GM12878 (cell line): Measurements from ENCODE around the gene OR2T2. TPM values are rescaled to one million over a fixed set of nuclear protein-coding genes. Genes with fewer than 3 reads are reported as not detected.
A peak's percentile ranks its signal among the peaks of the same experiment; 100 is the strongest.
"Not testable (repeated sequence)": the region's sequence is repeated elsewhere in the genome, so short reads cannot be mapped to it uniquely, and the experiment has no call there.

ENCODE experiments used
- ATAC-seq: fragments of 200-7000 bp; cut with Tn5 transposase; 3 replicates; pipeline ENCODE4 v1.9.1; 2020; ENCODE audit warnings: mild to moderate bottlenecking, moderate library complexity
- BruUV-seq: library from RNA; stranded (reverse); fragments of 400-500 nt; replicated peaks from 2 replicates; lab custom pipeline; 2021; lab: Mats Ljungman, UMichigan
- CTCF ChIA-PET: fragments of 300-600 bp; sonication (Branson Sonifier 250); formaldehyde crosslinking; extraction: SDS; loops from one replicate; lab custom pipeline; 2021; ENCODE audit warnings: inconsistent platforms; lab: Yijun Ruan, JAX
- POLR2A ChIA-PET: fragments of 350-600 bp; formaldehyde crosslinking; extraction: SDS; loops from one replicate; lab custom pipeline; 2021; ENCODE audit warnings: inconsistent platforms; lab: Charles Lee
- RAD21 ChIA-PET: fragments of 300-600 bp; sonication (Branson Sonifier 250); formaldehyde crosslinking; loops from one replicate; lab custom pipeline; 2023; ENCODE audit warnings: antibody characterized with exemption; ENCODE audit not compliant: unreplicated experiment; lab: Charles Lee
- SMC1A ChIA-PET: fragments of 300-600 bp; sonication (Branson Sonifier 250); formaldehyde crosslinking; loops from one replicate; lab custom pipeline; 2023; ENCODE audit not compliant: unreplicated experiment, uncharacterized antibody; lab: Charles Lee
- DNase-seq: peaks from one replicate; pipeline ENCODE4 v3.0.0-alpha.2; 2011; ENCODE audit warnings: low read depth, low spot score
- FAIRE-seq: peaks from 3 replicates; lab custom pipeline; 2011; peaks lifted over from hg19 to GRCh38; lab: Jason Lieb, UNC
- H2AFZ ChIP-seq: 2 replicates; pipeline ENCODE4 v1.6.0; 2011; ENCODE audit warnings: low read depth, low read length, control low read depth; ENCODE audit not compliant: control insufficient read depth
- H3K27ac ChIP-seq: 2 replicates; pipeline ENCODE4 v1.5.1; 2011; ENCODE audit warnings: control low read depth; ENCODE audit not compliant: control insufficient read depth, insufficient read depth
- H3K27me3 ChIP-seq, 2 experiments: replicated peaks in 1 of 2; 2 replicates each; pipeline versions ENCODE4 v1.6.0 to v1.6.1; 2011; ENCODE audit warnings: low read length in 1 of 2; ENCODE audit not compliant: control insufficient read depth in 2 of 2, insufficient read depth in 2 of 2
- H3K36me3 ChIP-seq, 2 experiments: 2 replicates each; pipeline ENCODE4 v1.5.1; 2011; ENCODE audit warnings: low read length in 1 of 2; ENCODE audit not compliant: control insufficient read depth in 2 of 2, insufficient read depth in 2 of 2
- H3K4me1 ChIP-seq: 2 replicates; pipeline ENCODE4 v1.6.1; 2011; ENCODE audit warnings: mild to moderate bottlenecking, low read length, moderate library complexity, mixed read lengths; ENCODE audit not compliant: control insufficient read depth, insufficient read depth
- H3K4me2 ChIP-seq: 2 replicates; pipeline ENCODE4 v1.6.0; 2011; ENCODE audit warnings: control low read depth; ENCODE audit not compliant: control insufficient read depth, insufficient read depth
- H3K4me3 ChIP-seq: fragments of 200-600 bp; sonication (generic); 2 replicates; pipeline ENCODE4 v1.5.1; 2016
- H3K79me2 ChIP-seq: 2 replicates; pipeline ENCODE4 v1.6.0; 2011; ENCODE audit warnings: low read length; ENCODE audit not compliant: control insufficient read depth, insufficient read depth
- H3K9ac ChIP-seq: 2 replicates; pipeline ENCODE4 v1.8.0; 2011; ENCODE audit warnings: low read length, control low read depth, mixed read lengths; ENCODE audit not compliant: control insufficient read depth, insufficient read depth
- H3K9me3 ChIP-seq: replicated peaks from 3 replicates; pipeline ENCODE4 v1.5.1; 2011; ENCODE audit warnings: mild to moderate bottlenecking, low read length; ENCODE audit not compliant: control insufficient read depth, insufficient read depth
- H4K20me1 ChIP-seq: 2 replicates; pipeline ENCODE4 v1.6.0; 2011; ENCODE audit not compliant: control insufficient read depth, insufficient read depth
- FOXM1 ChIP-seq: IDR thresholded peaks from 2 replicates; pipeline ENCODE4 v1.6.1; 2012; ENCODE audit warnings: low read depth, mild to moderate bottlenecking, inconsistent platforms, low read length, moderate library complexity
- JUNB ChIP-seq: IDR thresholded peaks from 2 replicates; pipeline ENCODE4 v1.6.1; 2016; ENCODE audit warnings: antibody characterized with exemption, mild to moderate bottlenecking
- NFIC ChIP-seq: IDR thresholded peaks from 2 replicates; pipeline ENCODE4 v1.6.1; 2012; ENCODE audit warnings: low read depth, mild to moderate bottlenecking, inconsistent platforms, low read length, moderate library complexity
- SPI1 ChIP-seq: IDR thresholded peaks from 2 replicates; pipeline ENCODE4 v1.6.1; 2011; ENCODE audit warnings: low read depth, mild to moderate bottlenecking, low read length, moderate library complexity, borderline replicate concordance; ENCODE audit not compliant: insufficient read depth
- WGBS: methylation state at CpG from one replicate; pipeline ENCODE4 v1.1.6; 2016; ENCODE audit warnings: low lambda C conversion rate; ENCODE audit not compliant: insufficient replicate concordance, insufficient coverage; ENCODE audit errors: missing lambda C conversion rate; 5-methylcytosine and 5-hydroxymethylcytosine counted together
- in situ Hi-C: fragments of 300-500 bp; cut with MboI; formaldehyde crosslinking; loops from 9 replicates; pipeline ENCODE4 v1.14.3; 2018; ENCODE audit warnings: mixed read lengths
- intact Hi-C: fragments of 100-400 bp; cut with micrococcal nuclease; formaldehyde crosslinking; loops from one replicate; pipeline ENCODE4 v1.14.2; 2022; ENCODE audit not compliant: unreplicated experiment
- polyA plus RNA-seq, 11 experiments: library from polyadenylated mRNA; depleted of rRNA in 4 of 11; unstranded in 6 of 11; stranded (reverse) in 5 of 11; fragments of >200 nt; fragmentation: Nextera tagmentation in 4 of 11; fragmentation: Illumina TruSeq in 1 of 11; extraction: Ambion mirVana in 4 of 11; extraction: Trizol in 1 of 11; gene quantifications; 1 replicate in 1 of 11; 2 replicates in 10 of 11; pipeline versions ENCODE4 v1.2.1 to v1.2.3, GENCODE V29; 2011 to 2016; ENCODE audit warnings: inconsistent platforms in 2 of 11, missing spikeins in 2 of 11, low read depth in 1 of 11
- total RNA-seq, 4 experiments: library from RNA; depleted of rRNA in 3 of 4; stranded (reverse); fragments of >200 nt in 3 of 4; fragmentation: Illumina TruSeq in 1 of 4; extraction: Trizol in 1 of 4; gene quantifications; 2 replicates each; pipeline versions ENCODE4 v1.2.1 to v1.2.3, GENCODE V29; 2013 to 2021
- TF ChIP-seq, protein P1 (sequence below): IDR thresholded peaks from 2 replicates; pipeline ENCODE4 v1.6.1; 2012; ENCODE audit warnings: low read length, inconsistent platforms

OR2T2 gene
- total and polyA plus RNA-seq, 10 of the 15 experiments (the other 5 are each of a cell fraction or from before 2014, with no cell fraction given): 0.07 to 7.0 (median 1.2) TPM

DNA sequence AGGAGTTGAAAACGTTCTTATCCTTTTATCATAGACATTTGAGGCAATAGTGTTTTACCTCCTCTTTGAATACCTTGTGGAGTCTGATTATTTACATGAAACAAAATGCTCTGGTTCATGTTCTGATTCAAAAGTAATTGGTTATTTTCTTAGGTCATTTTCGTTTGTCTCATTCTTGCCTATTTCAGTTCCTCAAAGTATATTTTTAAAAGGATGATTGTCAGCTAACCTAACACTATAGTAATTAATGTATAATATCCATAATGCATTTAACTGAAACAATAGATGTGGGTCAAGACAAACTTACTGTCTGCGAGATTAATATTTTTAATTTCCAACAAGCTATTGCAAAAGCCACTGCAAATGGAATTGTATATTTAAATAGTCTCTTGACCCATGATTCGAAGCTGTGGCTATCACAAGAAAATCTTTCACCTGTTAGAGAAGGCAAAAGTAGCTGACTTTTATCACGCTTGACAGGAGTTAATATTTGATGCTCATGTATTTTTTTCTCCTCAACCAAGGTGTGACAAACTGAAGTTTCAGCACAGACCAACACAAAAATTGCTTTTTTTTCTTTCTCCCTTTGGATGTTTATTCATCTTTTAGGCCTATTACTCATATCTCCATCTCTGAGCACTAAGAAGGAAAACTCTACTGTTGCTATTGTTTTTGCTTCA, 5.2 kb downstream of the OR2T2 start:
- POLR2A ChIA-PET, H3K4me2 ChIP-seq, H3K79me2 ChIP-seq, H3K9me3 ChIP-seq, H3K27me3 ChIP-seq, H3K36me3 ChIP-seq, H3K4me1 ChIP-seq, RAD21 ChIA-PET, in situ Hi-C loops, CTCF ChIA-PET, DNase-seq, BruUV-seq, H4K20me1 ChIP-seq, intact Hi-C loops, H2AFZ ChIP-seq, SMC1A ChIA-PET: not testable (repeated sequence)
- Histone ChIP-seq H3K4me3 (peak overlapping the region; percentile 36; the same call in 1 of the 2 replicates), H3K27ac (peak overlapping the region; percentile 87), H3K9ac (peak overlapping the region; percentile 56)
- ATAC-seq (peak; percentile 48), FAIRE-seq (peak; percentile 85)
- peak; percentile 57 for TF ChIP-seq SPI1
- TF ChIP-seq FOXM1: peak; percentile 28; the same call in 1 of the 2 replicates
- peak; percentile 78 for TF ChIP-seq JUNB
- TF ChIP-seq NFIC: peak; percentile 55
- TF ChIP-seq, protein P1, sequence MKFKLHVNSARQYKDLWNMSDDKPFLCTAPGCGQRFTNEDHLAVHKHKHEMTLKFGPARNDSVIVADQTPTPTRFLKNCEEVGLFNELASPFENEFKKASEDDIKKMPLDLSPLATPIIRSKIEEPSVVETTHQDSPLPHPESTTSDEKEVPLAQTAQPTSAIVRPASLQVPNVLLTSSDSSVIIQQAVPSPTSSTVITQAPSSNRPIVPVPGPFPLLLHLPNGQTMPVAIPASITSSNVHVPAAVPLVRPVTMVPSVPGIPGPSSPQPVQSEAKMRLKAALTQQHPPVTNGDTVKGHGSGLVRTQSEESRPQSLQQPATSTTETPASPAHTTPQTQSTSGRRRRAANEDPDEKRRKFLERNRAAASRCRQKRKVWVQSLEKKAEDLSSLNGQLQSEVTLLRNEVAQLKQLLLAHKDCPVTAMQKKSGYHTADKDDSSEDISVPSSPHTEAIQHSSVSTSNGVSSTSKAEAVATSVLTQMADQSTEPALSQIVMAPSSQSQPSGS: peak; percentile 49; the same call in 1 of the 2 replicates
- 0% methylated on average over 1 of the region's 5 CpGs for WGBS

DNA sequence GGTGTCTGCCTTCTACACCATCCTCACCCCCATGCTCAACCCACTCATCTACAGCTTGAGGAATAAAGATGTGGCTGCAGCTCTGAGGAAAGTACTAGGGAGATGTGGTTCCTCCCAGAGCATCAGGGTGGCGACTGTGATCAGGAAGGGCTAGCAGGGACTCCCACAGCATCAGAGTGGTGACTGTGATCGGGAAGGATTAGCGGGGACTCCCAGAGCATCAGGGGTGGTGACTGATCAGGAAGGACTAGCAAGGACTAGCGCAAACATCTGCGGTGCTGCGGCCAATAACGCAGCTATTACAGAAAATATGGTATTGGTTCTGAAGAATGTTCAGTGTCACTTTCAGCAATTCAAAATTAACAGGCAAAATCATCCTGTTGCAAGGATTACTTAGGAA, 8.2 kb downstream of the OR2T2 start:
- H3K9ac ChIP-seq, H3K4me1 ChIP-seq, H4K20me1 ChIP-seq, CTCF ChIA-PET, in situ Hi-C loops, POLR2A ChIA-PET, intact Hi-C loops, H3K79me2 ChIP-seq, DNase-seq, SMC1A ChIA-PET, H3K27me3 ChIP-seq, H3K9me3 ChIP-seq, H3K36me3 ChIP-seq, H3K4me2 ChIP-seq, ATAC-seq, H2AFZ ChIP-seq, BruUV-seq, FAIRE-seq, H3K4me3 ChIP-seq, H3K27ac ChIP-seq, RAD21 ChIA-PET: not testable (repeated sequence)
- WGBS: 97% methylated on average over 7 of the region's 7 CpGs

DNA sequence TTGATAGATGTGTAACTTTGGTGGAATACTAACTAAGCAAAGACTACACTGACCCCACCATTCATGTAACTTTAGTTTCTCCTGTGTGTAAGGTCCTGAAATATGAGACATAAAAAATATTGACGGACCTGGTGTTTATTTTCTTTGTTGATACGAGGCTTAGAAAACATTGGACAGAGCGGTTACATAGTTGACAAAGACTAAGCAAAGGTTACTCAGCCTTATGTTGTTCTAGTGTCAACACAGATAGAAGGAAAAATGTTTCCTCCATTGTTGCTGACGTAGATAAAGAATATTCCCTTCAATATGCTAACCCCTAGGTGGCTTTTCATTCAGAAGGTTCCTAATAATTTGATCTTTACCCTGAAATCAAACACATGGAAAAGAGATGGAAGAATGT, 9.6 kb downstream of the OR2T2 start:
- H4K20me1 ChIP-seq, H3K27ac ChIP-seq, POLR2A ChIA-PET, H3K4me1 ChIP-seq, ATAC-seq, DNase-seq, H3K4me2 ChIP-seq, H3K9ac ChIP-seq, RAD21 ChIA-PET, H3K9me3 ChIP-seq, intact Hi-C loops, FAIRE-seq, H3K36me3 ChIP-seq, H2AFZ ChIP-seq, H3K79me2 ChIP-seq, CTCF ChIA-PET, H3K4me3 ChIP-seq, BruUV-seq, H3K27me3 ChIP-seq, in situ Hi-C loops, SMC1A ChIA-PET: not testable (repeated sequence)
- 100% methylated on average over 2 of the region's 4 CpGs for WGBS
